Glutamatergic neuron (in vitro differentiated cells): ENCODE data around the gene ITPA. TPM values are rescaled to one million over a fixed set of nuclear protein-coding genes. Genes with fewer than 3 reads are reported as not detected.

Experiments
- DNase-seq: peaks from one replicate; pipeline ENCODE4 v3.0.0; 2022
- H3K27ac Mint-ChIP-seq: one replicate; pipeline ENCODE4 v1.8.0; 2020; ENCODE audit warnings: mild to moderate bottlenecking, mixed read lengths, inconsistent platforms; ENCODE audit not compliant: unreplicated experiment
- H3K27me3 Mint-ChIP-seq: one replicate; pipeline ENCODE4 v1.8.0; 2020; ENCODE audit warnings: mild to moderate bottlenecking, moderate library complexity, mixed read lengths, inconsistent platforms; ENCODE audit not compliant: unreplicated experiment
- H3K36me3 Mint-ChIP-seq: one replicate; pipeline ENCODE4 v1.8.0; 2020; ENCODE audit warnings: mild to moderate bottlenecking, mixed read lengths, inconsistent platforms; ENCODE audit not compliant: unreplicated experiment
- H3K4me1 Mint-ChIP-seq: one replicate; pipeline ENCODE4 v1.8.0; 2020; ENCODE audit warnings: mild to moderate bottlenecking, low read depth, mixed read lengths, inconsistent platforms; ENCODE audit not compliant: unreplicated experiment
- H3K4me3 Mint-ChIP-seq: one replicate; pipeline ENCODE4 v1.8.0; 2020; ENCODE audit warnings: mild to moderate bottlenecking, mixed read lengths, inconsistent platforms; ENCODE audit not compliant: unreplicated experiment
- H3K9me3 Mint-ChIP-seq: one replicate; pipeline ENCODE4 v1.8.0; 2020; ENCODE audit warnings: mild to moderate bottlenecking, moderate library complexity, mixed read lengths, inconsistent platforms; ENCODE audit not compliant: unreplicated experiment
- CTCF ChIP-seq: fragments of 200-600 bp; sonication (generic); IDR thresholded peaks from one replicate; pipeline ENCODE4 v1.5.0; 2021; ENCODE audit not compliant: partially characterized antibody, unreplicated experiment
- total RNA-seq: library from RNA; stranded (reverse); fragmentation: NEBNext Ultra II Directional; extraction: Animal tissue kit (Norgen Biotek cat#: 25700); gene quantifications from one replicate; pipeline ENCODE4 v1.2.1, GENCODE V29; 2021; ENCODE audit not compliant: unreplicated experiment

ITPA gene
- total RNA-seq, 1 donor from 2014 or later: 72.1 TPM

GRCh38 chr20:3189561-3190131 is 19.7 kb upstream of the ITPA start:
- no peak overlapping the region for H3K27ac Mint-ChIP-seq
- H3K9me3 Mint-ChIP-seq: peaks cover 11% of the 10 kb centered on the region
- no peak for DNase-seq
- peaks cover 6% of the 10 kb centered on the region for H3K4me1 Mint-ChIP-seq
- H3K4me3 Mint-ChIP-seq: no peak overlapping the region
- peaks cover 3% of the 10 kb centered on the region for H3K27me3 Mint-ChIP-seq
- no peak for TF ChIP-seq CTCF
- peaks cover 7% of the 10 kb centered on the region for H3K36me3 Mint-ChIP-seq

GRCh38 chr20:3190681-3191111 is 18.6 kb upstream of the ITPA start:
- H3K4me1 Mint-ChIP-seq: peaks cover 6% of the 10 kb centered on the region
- H3K4me3 Mint-ChIP-seq: no peak overlapping the region
- TF ChIP-seq CTCF: no peak
- no peak overlapping the region for H3K27ac Mint-ChIP-seq
- peaks cover 11% of the 10 kb centered on the region for H3K9me3 Mint-ChIP-seq
- H3K27me3 Mint-ChIP-seq: peaks cover 4% of the 10 kb centered on the region
- no peak for DNase-seq
- peaks cover 11% of the 10 kb centered on the region for H3K36me3 Mint-ChIP-seq

GRCh38 chr20:3192226-3193015 is 16.9 kb upstream of the ITPA start:
- Mint-ChIP-seq H3K27me3 (peaks cover 7% of the 10 kb centered on the region), H3K9me3 (peaks cover 11% of the 10 kb centered on the region), H3K4me1 (peaks cover 6% of the 10 kb centered on the region), H3K27ac (no peak overlapping the region), H3K36me3 (peaks cover 15% of the 10 kb centered on the region), H3K4me3 (no peak overlapping the region)
- TF ChIP-seq CTCF: no peak
- DNase-seq: no peak

GRCh38 chr20:3193806-3194616 is 15.3 kb upstream of the ITPA start:
- DNase-seq: no peak
- Mint-ChIP-seq H3K9me3 (peaks cover 11% of the 10 kb centered on the region), H3K27me3 (peaks cover 7% of the 10 kb centered on the region), H3K4me3 (no peak overlapping the region), H3K27ac (no peak overlapping the region), H3K36me3 (peaks cover 15% of the 10 kb centered on the region), H3K4me1 (peaks cover 6% of the 10 kb centered on the region)
- no peak for TF ChIP-seq CTCF
